ENCODE data around the gene DGKE. TPM values are rescaled to one million over a fixed set of nuclear protein-coding genes. Genes with fewer than 3 reads are reported as not detected.

DGKE gene
- total and polyA plus RNA-seq, 8 donors, result 1.8 to 7.6 (median 4.4) TPM

DNA sequence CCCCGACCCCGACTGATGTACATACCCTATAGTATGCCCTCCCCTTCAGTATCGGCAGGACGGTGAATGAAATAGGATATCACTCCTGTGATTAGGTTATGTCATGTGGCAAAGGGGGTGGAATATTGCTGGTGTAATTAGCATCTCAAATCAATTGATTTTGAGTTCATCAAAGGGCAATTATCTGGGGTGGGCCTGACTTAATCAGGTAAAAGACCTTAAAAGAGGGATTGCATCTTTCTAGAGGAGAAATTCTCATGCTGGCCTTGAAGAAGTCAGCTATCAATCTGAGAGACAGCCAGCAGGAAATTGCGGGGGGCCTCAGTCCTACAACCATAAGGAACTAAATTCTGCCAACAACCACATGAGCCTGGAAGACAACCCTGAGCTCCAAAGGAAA is 69.6 kb downstream of the DGKE start:
- H3K36me3 ChIP-seq, result peaks cover 4 to 61% (median 11%) of the 10 kb centered on the region in 3 donors
- no peak for FAIRE-seq
- no peak for ATAC-seq
- H3K27me3 ChIP-seq, result no peaks in the 10 kb centered on the region
- TF ChIP-seq, protein P1, sequence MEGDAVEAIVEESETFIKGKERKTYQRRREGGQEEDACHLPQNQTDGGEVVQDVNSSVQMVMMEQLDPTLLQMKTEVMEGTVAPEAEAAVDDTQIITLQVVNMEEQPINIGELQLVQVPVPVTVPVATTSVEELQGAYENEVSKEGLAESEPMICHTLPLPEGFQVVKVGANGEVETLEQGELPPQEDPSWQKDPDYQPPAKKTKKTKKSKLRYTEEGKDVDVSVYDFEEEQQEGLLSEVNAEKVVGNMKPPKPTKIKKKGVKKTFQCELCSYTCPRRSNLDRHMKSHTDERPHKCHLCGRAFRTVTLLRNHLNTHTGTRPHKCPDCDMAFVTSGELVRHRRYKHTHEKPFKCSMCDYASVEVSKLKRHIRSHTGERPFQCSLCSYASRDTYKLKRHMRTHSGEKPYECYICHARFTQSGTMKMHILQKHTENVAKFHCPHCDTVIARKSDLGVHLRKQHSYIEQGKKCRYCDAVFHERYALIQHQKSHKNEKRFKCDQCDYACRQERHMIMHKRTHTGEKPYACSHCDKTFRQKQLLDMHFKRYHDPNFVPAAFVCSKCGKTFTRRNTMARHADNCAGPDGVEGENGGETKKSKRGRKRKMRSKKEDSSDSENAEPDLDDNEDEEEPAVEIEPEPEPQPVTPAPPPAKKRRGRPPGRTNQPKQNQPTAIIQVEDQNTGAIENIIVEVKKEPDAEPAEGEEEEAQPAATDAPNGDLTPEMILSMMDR (IDR thresholded peaks at IDR 0.05), result no peak
- H3K9me3 ChIP-seq, result no peaks in the 10 kb centered on the region
- H3K27ac ChIP-seq, result no peak overlapping the region
- intact Hi-C loops (cut with DNase I), result no loop called here
- no peaks in the 10 kb centered on the region for H3K4me1 ChIP-seq
- H3K4me3 ChIP-seq, result no peak overlapping the region
- WGBS, 2 donors, result 89 to 98% methylated on average over 5 of the region's 5 CpGs
- no peak for DNase-seq

DNA sequence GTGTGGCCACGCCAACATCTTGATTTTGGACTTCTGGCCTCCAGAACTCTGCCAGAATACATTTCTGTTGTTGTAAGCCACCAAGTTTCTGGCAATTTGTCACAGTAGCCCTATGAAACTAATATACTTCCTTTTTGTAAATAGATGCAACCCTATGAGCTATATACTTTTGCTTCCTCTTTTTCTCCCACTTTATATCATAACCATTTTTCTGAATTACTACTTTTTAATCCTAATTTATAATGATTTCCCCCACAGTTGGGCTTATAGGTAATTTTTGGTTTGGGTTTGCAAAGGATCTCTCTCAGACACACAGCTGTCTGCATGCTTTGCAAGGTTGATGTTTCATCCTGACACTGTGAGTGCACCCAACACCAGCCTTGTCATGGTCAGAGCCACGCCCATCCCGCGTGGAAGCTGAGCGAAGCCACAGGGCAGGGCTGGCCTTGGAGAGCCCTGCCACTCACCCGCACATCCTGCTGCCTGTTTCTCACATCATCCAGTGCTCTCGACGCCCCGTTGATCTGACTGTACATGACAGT is 74.1 kb downstream of the DGKE start:
- WGBS, 2 donors, result 78% methylated on average over 9 of the region's 9 CpGs
- peak in 2 of 4 donors; percentile 47 to 58 for ATAC-seq
- Histone ChIP-seq H3K9me3 (no peaks in the 10 kb centered on the region), H3K36me3 (peaks cover 4 to 31% (median 10%) of the 10 kb centered on the region in 3 donors), H3K27me3 (no peaks in the 10 kb centered on the region), H3K27ac (no peak overlapping the region), H3K4me1 (peaks cover 6 to 19% (median 7%) of the 10 kb centered on the region in 3 donors), H3K4me3 (no peak overlapping the region)
- peak in 1 of 6 donors; percentile 45 for DNase-seq
- intact Hi-C loops (cut with DNase I), result no loop called here
- FAIRE-seq, result no peak
- TF ChIP-seq, protein P1 (IDR thresholded peaks at IDR 0.05), result no peak

DNA sequence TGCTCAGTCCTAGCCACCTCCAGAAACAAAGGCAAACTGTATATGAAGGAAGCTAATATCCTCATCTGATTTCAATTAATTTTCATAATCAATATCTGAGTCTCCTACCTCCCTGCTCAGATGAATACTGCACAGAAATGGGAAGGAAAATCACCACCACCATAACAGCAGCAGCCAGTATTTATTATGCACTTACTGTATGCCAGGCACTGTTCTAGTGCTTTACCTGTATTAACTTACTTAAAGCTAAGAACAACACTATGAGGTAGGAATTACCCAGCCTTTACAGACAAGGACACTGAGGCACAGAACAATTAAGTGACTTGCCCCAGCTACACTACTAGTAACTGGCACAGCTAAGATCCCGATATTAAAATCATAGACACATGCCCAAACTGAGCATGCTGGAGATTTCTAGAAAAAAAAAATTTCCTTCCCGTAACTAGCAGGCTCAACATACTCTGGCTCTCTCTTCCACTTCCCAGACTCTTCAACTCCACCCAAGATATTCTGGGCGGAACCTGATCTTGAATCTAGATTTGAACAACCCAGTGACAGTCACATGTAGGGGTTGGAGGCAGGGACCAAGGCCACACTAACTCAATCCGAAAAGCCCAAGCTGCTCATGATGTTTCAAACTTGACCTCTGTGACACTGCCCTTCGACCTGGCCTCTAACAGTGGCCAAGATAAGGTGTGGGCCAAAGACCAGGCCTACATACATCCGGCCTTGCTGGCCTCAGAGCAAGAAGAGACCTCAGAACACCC is 76.0 kb downstream of the DGKE start:
- DNase-seq (no peak), ATAC-seq (no peak), FAIRE-seq (no peak)
- Histone ChIP-seq H3K4me3 (no peak overlapping the region), H3K36me3 (peaks cover 0 to 17% (median 0%) of the 10 kb centered on the region in 3 donors), H3K4me1 (peaks cover 7 to 19% (median 7%) of the 10 kb centered on the region in 3 donors), H3K27me3 (no peaks in the 10 kb centered on the region), H3K9me3 (no peaks in the 10 kb centered on the region), H3K27ac (no peak overlapping the region)
- WGBS, 2 donors, result 56 to 62% methylated on average over 6 of the region's 6 CpGs
- TF ChIP-seq, protein P1 (IDR thresholded peaks at IDR 0.05), result no peak
- intact Hi-C loops (cut with DNase I), result no loop called here

DNA sequence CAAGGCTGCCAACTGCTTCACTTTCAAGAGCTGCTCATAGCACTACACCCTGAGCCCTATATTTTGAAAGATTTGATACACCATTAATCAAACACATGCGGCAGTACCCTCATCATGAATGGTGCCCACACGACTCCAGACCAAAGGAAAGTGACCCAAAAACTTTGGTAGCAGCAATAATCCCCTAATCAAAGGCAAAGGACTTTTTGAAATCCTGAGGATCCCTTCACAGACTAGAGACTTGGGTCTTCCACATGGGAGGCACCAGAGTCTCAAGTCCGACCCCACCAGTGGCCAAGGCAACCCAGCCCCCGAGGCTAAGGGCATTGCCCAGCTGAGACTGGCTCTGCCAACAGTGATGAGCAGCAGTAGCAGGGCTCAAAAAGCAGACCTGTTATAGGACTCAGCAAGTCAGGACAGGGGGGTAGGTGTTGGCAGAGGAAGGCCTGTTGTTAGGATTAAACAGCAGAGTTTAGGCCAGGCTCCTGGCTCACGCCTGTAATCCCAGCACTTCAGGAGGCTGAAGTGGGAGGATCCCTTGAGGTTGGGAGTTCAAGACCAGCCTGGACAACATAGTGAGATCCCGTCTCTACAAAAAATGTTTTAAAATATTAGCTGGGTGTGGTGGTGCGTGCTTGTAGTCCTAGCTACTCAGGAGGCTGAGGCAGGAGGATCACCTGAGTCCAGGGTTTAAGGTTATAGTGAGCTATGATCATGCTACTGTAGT is 76.7 kb downstream of the DGKE start:
- Histone ChIP-seq H3K27me3 (no peaks in the 10 kb centered on the region), H3K4me3 (no peak overlapping the region), H3K36me3 (peaks cover 0 to 12% (median 0%) of the 10 kb centered on the region in 3 donors), H3K27ac (no peak overlapping the region), H3K9me3 (no peaks in the 10 kb centered on the region), H3K4me1 (peaks cover 7 to 25% (median 12%) of the 10 kb centered on the region in 3 donors)
- 74 to 75% methylated on average over 7 of the region's 7 CpGs for WGBS, 2 donors
- FAIRE-seq (no peak), DNase-seq (no peak), ATAC-seq (no peak)
- TF ChIP-seq, protein P1 (IDR thresholded peaks at IDR 0.05), result no peak
- intact Hi-C loops (cut with DNase I), result no loop called here

All from pancreas (tissue), 10 donors.